NCI-H1694 (cell line): ENCODE measurements around the gene STXBP1.

Experiments used
- DNase-seq: peaks from one replicate; lab custom pipeline; 2025; lab: John Stamatoyannopoulos, UW

STXBP1 gene

GRCh38 chr9:127693143-127693542 lies 81.1 kb downstream of the STXBP1 start:
- DNase-seq = no peak

GRCh38 chr9:127693697-127694096 lies 81.6 kb downstream of the STXBP1 start:
- DNase-seq = no peak

GRCh38 chr9:127694890-127695720 lies 83.0 kb downstream of the STXBP1 start:
- no peak for DNase-seq

GRCh38 chr9:127697575-127697974 lies 85.5 kb downstream of the STXBP1 start:
- no peak for DNase-seq

GRCh38 chr9:127698386-127698785 lies 86.3 kb downstream of the STXBP1 start:
- DNase-seq = no peak

- no peak for DNase-seq
These were observed 87.1 kb downstream of the STXBP1 start for GRCh38 chr9:127698985-127699670.

- DNase-seq = no peak
These were observed 88.1 kb downstream of the STXBP1 start for GRCh38 chr9:127700140-127700539.

- no peak for DNase-seq
These were observed 88.6 kb downstream of the STXBP1 start for GRCh38 chr9:127700594-127701255.

- no peak for DNase-seq
These were observed 91.3 kb downstream of the STXBP1 start for GRCh38 chr9:127703289-127703946.

GRCh38 chr9:127705577-127706379 lies 93.7 kb downstream of the STXBP1 start:
- no peak for DNase-seq

- no peak for DNase-seq
These were observed 94.8 kb downstream of the STXBP1 start, which contains the start of gene CFAP157 for GRCh38 chr9:127706836-127707241. TSS of gene CFAP157 (plus strand) at chr9:127706988. CDS start at chr9:127707032, 44 bp downstream.

GRCh38 chr9:127707766-127708165 lies 95.7 kb downstream of the STXBP1 start:
- no peak for DNase-seq

GRCh38 chr9:127708952-127709587 lies 97.0 kb downstream of the STXBP1 start:
- DNase-seq = no peak

- DNase-seq = no peak
These were observed 98.2 kb downstream of the STXBP1 start for GRCh38 chr9:127710204-127710783.

GRCh38 chr9:127711226-127711701 lies 99.2 kb downstream of the STXBP1 start:
- DNase-seq = peak; percentile 40

GRCh38 chr9:127711831-127712274 lies 99.8 kb downstream of the STXBP1 start:
- no peak for DNase-seq

GRCh38 chr9:127712371-127712770 lies 100.3 kb downstream of the STXBP1 start:
- no peak for DNase-seq

GRCh38 chr9:127712867-127713266 lies 100.8 kb downstream of the STXBP1 start:
- DNase-seq = no peak

GRCh38 chr9:127714020-127714750 lies 102.1 kb downstream of the STXBP1 start:
- DNase-seq = no peak
